Measurements from ENCODE around the gene SLC39A10. TPM values are rescaled to one million over a fixed set of nuclear protein-coding genes. Genes with fewer than 3 reads are reported as not detected.

SLC39A10 gene
- total and polyA plus RNA-seq, 2 donors (not counting 1 experiment from before 2014, with no cell fraction given), result 18.6 to 99.3 TPM

DNA sequence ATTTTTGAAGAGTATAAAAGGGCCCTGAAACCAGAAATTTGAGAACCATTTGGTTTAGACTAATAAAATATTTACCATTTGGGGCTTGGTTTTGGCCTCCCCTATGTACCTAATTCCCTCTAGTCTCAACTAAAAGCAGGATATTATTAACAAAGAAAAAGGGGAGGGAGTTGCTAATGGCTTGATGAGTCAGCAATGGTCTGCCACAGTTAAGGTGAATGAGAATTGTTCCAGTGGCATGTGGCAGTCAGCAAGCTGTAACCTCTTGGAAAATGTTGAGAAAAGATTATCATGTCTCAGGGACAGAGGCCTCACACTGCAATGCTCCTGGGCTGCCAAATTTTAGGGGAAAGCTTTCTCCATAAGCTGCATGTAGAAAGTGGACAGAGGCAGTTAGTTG, 20.1 kb upstream of the SLC39A10 start:
- POLR2A ChIA-PET, result interaction anchor here (0.5 kb wide), 1 partner anchor 83 kb away, joined by 3 read pairs; no protein-coding TSS in a partner anchor

DNA sequence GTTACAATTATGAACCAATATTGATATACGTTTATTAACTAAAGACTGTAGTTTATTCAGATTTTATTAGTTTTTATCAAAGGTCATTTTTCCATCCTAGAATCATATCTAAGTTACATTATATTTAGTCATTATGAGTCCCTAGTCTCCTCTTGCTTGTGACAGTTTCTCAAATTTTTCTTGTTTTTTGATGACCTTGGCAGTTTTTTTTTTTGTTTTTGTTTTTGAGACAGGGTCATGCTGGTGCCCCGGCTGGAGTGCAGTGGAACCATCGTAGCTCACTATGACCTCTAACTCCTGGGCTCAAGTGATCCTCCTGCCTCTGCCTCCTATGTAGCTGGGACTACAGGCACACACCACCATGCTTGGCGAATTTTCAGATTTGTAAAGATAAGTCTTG, 18.3 kb upstream of the SLC39A10 start:
- no peaks in the 10 kb centered on the region for H3K9me3 Mint-ChIP-seq (ENCODE audit: insufficient read depth)
- no peak overlapping the region for H3K27ac Mint-ChIP-seq
- ChIA-PET CTCF (interaction anchor here (1.4 kb wide), 1 partner anchor 22 kb away, joined by 4 read pairs; no protein-coding TSS in a partner anchor), POLR2A (no interaction called here)
- no peak overlapping the region for H2AFZ ChIP-seq (ENCODE audit: insufficient read depth, low read depth, low read length, poor library complexity, severe bottlenecking)
- no peak for ATAC-seq (ENCODE audit: low read depth)
- H3K4me3 Mint-ChIP-seq, result no peak overlapping the region
- DNase-seq, result no peak
- 100% methylated on average over 2 of the region's 4 CpGs for WGBS (ENCODE audit: insufficient coverage)
- peaks cover 5% of the 10 kb centered on the region for H3K79me2 ChIP-seq (ENCODE audit: control insufficient read depth, insufficient read depth, low read length)
- no peak overlapping the region for H3K9ac ChIP-seq (ENCODE audit: low read length)
- H3K27me3 ChIP-seq (replicated peaks in 1 of 4; ENCODE audit: control extremely low read depth in 1 of 4, control insufficient read depth in 3 of 4, insufficient read depth in 4 of 4, low read length in 3 of 4), result no peaks in the 10 kb centered on the region
- no peak overlapping the region for H3K27ac ChIP-seq (ENCODE audit: low read length in 2 of 2)
- no peaks in the 10 kb centered on the region for H3K36me3 ChIP-seq (replicated peaks in 1 of 2; ENCODE audit: control extremely low read depth in 1 of 2, control insufficient read depth in 1 of 2, extremely low read depth in 1 of 2, insufficient read depth in 2 of 2, low read length in 1 of 2)
- no peaks in the 10 kb centered on the region for H4K20me1 ChIP-seq (ENCODE audit: control insufficient read depth, insufficient read depth, low read length, poor library complexity, severe bottlenecking)
- no peaks in the 10 kb centered on the region for H3K27me3 Mint-ChIP-seq
- H3K4me1 ChIP-seq (ENCODE audit: control insufficient read depth in 2 of 2, insufficient read depth in 2 of 2, low read length in 2 of 2), result peaks cover 9 to 10% of the 10 kb centered on the region in 2 donors
- intact Hi-C loops (cut with micrococcal nuclease), result no loop called here
- TF ChIP-seq, protein P1, sequence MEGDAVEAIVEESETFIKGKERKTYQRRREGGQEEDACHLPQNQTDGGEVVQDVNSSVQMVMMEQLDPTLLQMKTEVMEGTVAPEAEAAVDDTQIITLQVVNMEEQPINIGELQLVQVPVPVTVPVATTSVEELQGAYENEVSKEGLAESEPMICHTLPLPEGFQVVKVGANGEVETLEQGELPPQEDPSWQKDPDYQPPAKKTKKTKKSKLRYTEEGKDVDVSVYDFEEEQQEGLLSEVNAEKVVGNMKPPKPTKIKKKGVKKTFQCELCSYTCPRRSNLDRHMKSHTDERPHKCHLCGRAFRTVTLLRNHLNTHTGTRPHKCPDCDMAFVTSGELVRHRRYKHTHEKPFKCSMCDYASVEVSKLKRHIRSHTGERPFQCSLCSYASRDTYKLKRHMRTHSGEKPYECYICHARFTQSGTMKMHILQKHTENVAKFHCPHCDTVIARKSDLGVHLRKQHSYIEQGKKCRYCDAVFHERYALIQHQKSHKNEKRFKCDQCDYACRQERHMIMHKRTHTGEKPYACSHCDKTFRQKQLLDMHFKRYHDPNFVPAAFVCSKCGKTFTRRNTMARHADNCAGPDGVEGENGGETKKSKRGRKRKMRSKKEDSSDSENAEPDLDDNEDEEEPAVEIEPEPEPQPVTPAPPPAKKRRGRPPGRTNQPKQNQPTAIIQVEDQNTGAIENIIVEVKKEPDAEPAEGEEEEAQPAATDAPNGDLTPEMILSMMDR (IDR thresholded peaks at IDR 0.05), result no peak
- TF ChIP-seq EZH2 (IDR thresholded peaks at IDR 0.05; ENCODE audit: borderline replicate concordance, insufficient read depth, low read depth, low read length, poor library complexity, severe bottlenecking), result no peak
- no peak overlapping the region for H3K4me3 ChIP-seq (ENCODE audit: control extremely low read depth in 1 of 5, extremely low read depth in 1 of 5, insufficient read depth in 1 of 5, low read depth in 2 of 5, low read length in 4 of 5)
- peaks cover 25% of the 10 kb centered on the region for H3K4me1 Mint-ChIP-seq
- peaks cover 0 to 4% (median 0%) of the 10 kb centered on the region in 3 donors for H3K9me3 ChIP-seq (ENCODE audit: control extremely low read depth in 1 of 3, control insufficient read depth in 2 of 3, insufficient read depth in 1 of 3, low read length in 2 of 3)
- no peak overlapping the region for H3K4me2 ChIP-seq (replicated peaks; ENCODE audit: low read depth, low read length, poor library complexity, severe bottlenecking)

More for the DNA sequence above, 20.1 kb upstream of the SLC39A10 start:
- CTCF ChIA-PET, result interaction anchor here (1.2 to 1.8 kb wide), 3 partner anchors 10 to 23 kb away, joined by 3 to 7 read pairs (median 4); no protein-coding TSS in a partner anchor
- Histone ChIP-seq H3K27ac (ENCODE audit: low read length in 2 of 2) (no peak overlapping the region), H3K9ac (ENCODE audit: low read length) (no peak overlapping the region), H2AFZ (ENCODE audit: insufficient read depth, low read depth, low read length, poor library complexity, severe bottlenecking) (no peak overlapping the region), H3K9me3 (ENCODE audit: control extremely low read depth in 1 of 3, control insufficient read depth in 2 of 3, insufficient read depth in 1 of 3, low read length in 2 of 3) (peaks cover 0 to 6% (median 4%) of the 10 kb centered on the region in 3 donors), H3K4me1 (ENCODE audit: control insufficient read depth in 2 of 2, insufficient read depth in 2 of 2, low read length in 2 of 2) (peaks cover 14 to 18% of the 10 kb centered on the region in 2 donors), H3K27me3 (replicated peaks in 1 of 4; ENCODE audit: control extremely low read depth in 1 of 4, control insufficient read depth in 3 of 4, insufficient read depth in 4 of 4, low read length in 3 of 4) (no peaks in the 10 kb centered on the region), H4K20me1 (ENCODE audit: control insufficient read depth, insufficient read depth, low read length, poor library complexity, severe bottlenecking) (no peaks in the 10 kb centered on the region), H3K4me3 (ENCODE audit: control extremely low read depth in 1 of 5, extremely low read depth in 1 of 5, insufficient read depth in 1 of 5, low read depth in 2 of 5, low read length in 4 of 5) (no peak overlapping the region), H3K79me2 (ENCODE audit: control insufficient read depth, insufficient read depth, low read length) (no peaks in the 10 kb centered on the region), H3K36me3 (replicated peaks in 1 of 2; ENCODE audit: control extremely low read depth in 1 of 2, control insufficient read depth in 1 of 2, extremely low read depth in 1 of 2, insufficient read depth in 2 of 2, low read length in 1 of 2) (no peaks in the 10 kb centered on the region), H3K4me2 (replicated peaks; ENCODE audit: low read depth, low read length, poor library complexity, severe bottlenecking) (no peak overlapping the region)
- intact Hi-C loops (cut with micrococcal nuclease), result no loop called here
- DNase-seq, result no peak
- Mint-ChIP-seq H3K4me3 (no peak overlapping the region), H3K27me3 (no peaks in the 10 kb centered on the region), H3K4me1 (peaks cover 22% of the 10 kb centered on the region), H3K9me3 (ENCODE audit: insufficient read depth) (no peaks in the 10 kb centered on the region), H3K27ac (no peak overlapping the region)
- TF ChIP-seq, protein P1 (IDR thresholded peaks at IDR 0.05), result no peak
- TF ChIP-seq EZH2 (IDR thresholded peaks at IDR 0.05; ENCODE audit: borderline replicate concordance, insufficient read depth, low read depth, low read length, poor library complexity, severe bottlenecking), result no peak
- ATAC-seq (ENCODE audit: low read depth), result no peak
